ENCODE results near the gene AQP12A. TPM values are rescaled to one million over a fixed set of nuclear protein-coding genes. Genes with fewer than 3 reads are reported as not detected.
"Not testable (repeated sequence)": the region's sequence is repeated elsewhere in the genome, so short reads cannot be mapped to it uniquely, and the experiment has no call there.

The AQP12A gene
- total and polyA plus RNA-seq, 2 experiments from 2014 or later, result not detected

GRCh38 chr2:240659883-240660282 is 31.8 kb upstream of the AQP12A start:
- H3K27ac ChIP-seq (ENCODE audit: low read depth); H2AFZ ChIP-seq; H3K27me3 Mint-ChIP-seq (ENCODE audit: insufficient read depth, low read depth, poor library complexity); H3F3A ChIP-seq (replicated peaks; ENCODE audit: low read depth); H3K79me2 ChIP-seq (replicated peaks; ENCODE audit: insufficient read depth); H3K4me3 ChIP-seq; H3K36me3 Mint-ChIP-seq (ENCODE audit: low read depth); H3K9me3 Mint-ChIP-seq; H3K4me2 ChIP-seq; H3K27ac Mint-ChIP-seq; DNase-seq (ENCODE audit: low spot score); H3K4me1 Mint-ChIP-seq; H4K20me1 ChIP-seq (replicated peaks; ENCODE audit: insufficient read depth); H3K27me3 ChIP-seq (ENCODE audit: insufficient read depth); ATAC-seq; H3K4me3 Mint-ChIP-seq; H3K9me2 ChIP-seq (ENCODE audit: insufficient read depth); H3K36me3 ChIP-seq (ENCODE audit: insufficient read depth); H3K4me1 ChIP-seq (ENCODE audit: insufficient read depth): not testable (repeated sequence)

DNA sequence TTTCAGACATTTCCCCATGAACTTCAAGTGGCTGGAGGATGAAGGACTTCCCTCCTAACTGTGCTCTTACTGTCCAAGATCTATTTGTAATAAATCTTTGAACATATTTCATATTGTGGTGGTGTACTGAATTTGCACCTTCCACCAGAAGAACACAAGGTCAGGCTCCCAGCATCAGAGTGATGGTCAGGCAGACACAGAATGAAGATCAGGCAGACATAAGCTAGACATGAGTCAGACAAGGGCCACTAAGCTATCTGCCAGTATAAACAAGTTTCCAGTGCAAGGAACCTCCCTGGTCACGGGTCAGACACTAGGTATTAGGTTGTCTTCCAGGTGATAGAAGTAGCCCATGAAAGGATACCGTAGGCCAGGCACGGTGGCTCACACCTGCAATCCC is 29.0 kb upstream of the AQP12A start:
- no peaks in the 10 kb centered on the region for H3K4me1 ChIP-seq (ENCODE audit: insufficient read depth)
- H3K4me3 ChIP-seq, result no peak overlapping the region
- no peak overlapping the region for H2AFZ ChIP-seq
- no peak for ATAC-seq
- peaks cover 2% of the 10 kb centered on the region for H3K27me3 Mint-ChIP-seq (ENCODE audit: insufficient read depth, low read depth, poor library complexity)
- 0 out of 2 replicates have a peak, but pooled peaks cover 2% of the 10 kb centered on the region for H3K9me2 ChIP-seq (ENCODE audit: insufficient read depth)
- no peaks in the 10 kb centered on the region for H3K36me3 ChIP-seq (ENCODE audit: insufficient read depth)
- H3K27ac ChIP-seq (ENCODE audit: low read depth), result no peak overlapping the region
- no peaks in the 10 kb centered on the region for H3K79me2 ChIP-seq (replicated peaks; ENCODE audit: insufficient read depth)
- no peak overlapping the region for H3K27ac Mint-ChIP-seq
- H3K4me2 ChIP-seq, result no peak overlapping the region
- H3K9me3 Mint-ChIP-seq, result no peaks in the 10 kb centered on the region; the same call in 2 of the 3 replicates
- H3K4me3 Mint-ChIP-seq, result no peak overlapping the region
- no peaks in the 10 kb centered on the region for H3K27me3 ChIP-seq (ENCODE audit: insufficient read depth)
- H3K4me1 Mint-ChIP-seq, result no peaks in the 10 kb centered on the region
- no peaks in the 10 kb centered on the region for H4K20me1 ChIP-seq (replicated peaks; ENCODE audit: insufficient read depth)
- no peaks in the 10 kb centered on the region for H3K36me3 Mint-ChIP-seq (ENCODE audit: low read depth)
- DNase-seq (ENCODE audit: low spot score), result no peak
- H3F3A ChIP-seq (replicated peaks; ENCODE audit: low read depth), result no peaks in the 10 kb centered on the region
- TF ChIP-seq EZH2phosphoT487 (IDR thresholded peaks at IDR 0.05; ENCODE audit: unreplicated experiment), result no peak
- no peak for TF ChIP-seq NANOG (IDR thresholded peaks at IDR 0.05; ENCODE audit: borderline replicate concordance)
- TF ChIP-seq ZNF462 (CRISPR knock-in tag; IDR thresholded peaks at IDR 0.05), result no peak
- TF ChIP-seq ZNF331 (CRISPR knock-in tag; IDR thresholded peaks at IDR 0.05; ENCODE audit: low read depth), result no peak
- TF ChIP-seq EZH2 (IDR thresholded peaks at IDR 0.05; ENCODE audit: low read depth, unreplicated experiment), result no peak
- TF ChIP-seq, protein P1, sequence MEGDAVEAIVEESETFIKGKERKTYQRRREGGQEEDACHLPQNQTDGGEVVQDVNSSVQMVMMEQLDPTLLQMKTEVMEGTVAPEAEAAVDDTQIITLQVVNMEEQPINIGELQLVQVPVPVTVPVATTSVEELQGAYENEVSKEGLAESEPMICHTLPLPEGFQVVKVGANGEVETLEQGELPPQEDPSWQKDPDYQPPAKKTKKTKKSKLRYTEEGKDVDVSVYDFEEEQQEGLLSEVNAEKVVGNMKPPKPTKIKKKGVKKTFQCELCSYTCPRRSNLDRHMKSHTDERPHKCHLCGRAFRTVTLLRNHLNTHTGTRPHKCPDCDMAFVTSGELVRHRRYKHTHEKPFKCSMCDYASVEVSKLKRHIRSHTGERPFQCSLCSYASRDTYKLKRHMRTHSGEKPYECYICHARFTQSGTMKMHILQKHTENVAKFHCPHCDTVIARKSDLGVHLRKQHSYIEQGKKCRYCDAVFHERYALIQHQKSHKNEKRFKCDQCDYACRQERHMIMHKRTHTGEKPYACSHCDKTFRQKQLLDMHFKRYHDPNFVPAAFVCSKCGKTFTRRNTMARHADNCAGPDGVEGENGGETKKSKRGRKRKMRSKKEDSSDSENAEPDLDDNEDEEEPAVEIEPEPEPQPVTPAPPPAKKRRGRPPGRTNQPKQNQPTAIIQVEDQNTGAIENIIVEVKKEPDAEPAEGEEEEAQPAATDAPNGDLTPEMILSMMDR (conservative IDR thresholded peaks at IDR 0.05; ENCODE audit: low read depth in 2 of 2), result no peak
- TF ChIP-seq, protein P2, sequence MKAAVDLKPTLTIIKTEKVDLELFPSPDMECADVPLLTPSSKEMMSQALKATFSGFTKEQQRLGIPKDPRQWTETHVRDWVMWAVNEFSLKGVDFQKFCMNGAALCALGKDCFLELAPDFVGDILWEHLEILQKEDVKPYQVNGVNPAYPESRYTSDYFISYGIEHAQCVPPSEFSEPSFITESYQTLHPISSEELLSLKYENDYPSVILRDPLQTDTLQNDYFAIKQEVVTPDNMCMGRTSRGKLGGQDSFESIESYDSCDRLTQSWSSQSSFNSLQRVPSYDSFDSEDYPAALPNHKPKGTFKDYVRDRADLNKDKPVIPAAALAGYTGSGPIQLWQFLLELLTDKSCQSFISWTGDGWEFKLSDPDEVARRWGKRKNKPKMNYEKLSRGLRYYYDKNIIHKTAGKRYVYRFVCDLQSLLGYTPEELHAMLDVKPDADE (IDR thresholded peaks at IDR 0.05), result no peak
- TF ChIP-seq ZNF114 (CRISPR knock-in tag; IDR thresholded peaks at IDR 0.05), result no peak
- TF ChIP-seq JUNB (IDR thresholded peaks at IDR 0.05; ENCODE audit: unreplicated experiment), result no peak
- no peak for TF ChIP-seq POLR2AphosphoS5 (IDR thresholded peaks at IDR 0.05; ENCODE audit: low read depth)
